ENCODE results near the gene ENPP3. TPM values are rescaled to one million over a fixed set of nuclear protein-coding genes. Genes with fewer than 3 reads are reported as not detected.

The ENPP3 gene
- polyA plus RNA-seq, 4 donors, result 7.2 to 12.6 (median 10.5) TPM

- no peak for DNase-seq (ENCODE audit: low read depth in 4 of 4, low spot score in 2 of 4)
Observed at GRCh38 chr6:131762984-131763383, 125.9 kb downstream of the ENPP3 start.

DNA sequence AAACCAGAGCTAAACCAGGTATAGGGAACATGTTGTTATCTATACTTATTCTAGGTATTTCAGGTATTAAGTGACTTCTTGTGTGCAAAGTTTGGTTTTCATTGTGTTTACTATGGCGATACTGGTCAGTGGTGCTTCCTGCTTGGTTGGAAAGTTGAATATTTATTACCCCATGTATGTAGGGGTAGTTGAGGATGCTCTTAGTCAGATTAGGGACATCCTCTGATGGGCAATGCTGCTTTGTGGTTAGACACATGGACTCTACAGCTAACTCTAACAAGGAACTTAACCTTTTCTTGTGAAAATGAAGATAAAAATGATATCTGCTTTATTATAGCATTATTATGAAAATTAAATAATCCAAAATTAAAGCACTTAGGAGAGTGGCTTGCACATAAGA is 126.6 kb downstream of the ENPP3 start:
- DNase-seq (ENCODE audit: low read depth in 4 of 4, low spot score in 2 of 4), result no peak

GRCh38 chr6:131764350-131764749 is 127.2 kb downstream of the ENPP3 start:
- no peak for DNase-seq (ENCODE audit: low read depth in 4 of 4, low spot score in 2 of 4)

- DNase-seq (ENCODE audit: low read depth in 4 of 4, low spot score in 2 of 4), result no peak
Observed at GRCh38 chr6:131765081-131765803, 128.1 kb downstream of the ENPP3 start.

GRCh38 chr6:131765804-131766135 is 128.7 kb downstream of the ENPP3 start:
- DNase-seq (ENCODE audit: low read depth in 4 of 4, low spot score in 2 of 4), result no peak

GRCh38 chr6:131766631-131767030 is 129.5 kb downstream of the ENPP3 start:
- DNase-seq (ENCODE audit: low read depth in 4 of 4, low spot score in 2 of 4), result no peak

GRCh38 chr6:131768964-131769363 is 131.9 kb downstream of the ENPP3 start:
- DNase-seq (ENCODE audit: low read depth in 4 of 4, low spot score in 2 of 4), result no peak

GRCh38 chr6:131769385-131770141 is 132.5 kb downstream of the ENPP3 start:
- DNase-seq (ENCODE audit: low read depth in 4 of 4, low spot score in 2 of 4), result no peak

DNA sequence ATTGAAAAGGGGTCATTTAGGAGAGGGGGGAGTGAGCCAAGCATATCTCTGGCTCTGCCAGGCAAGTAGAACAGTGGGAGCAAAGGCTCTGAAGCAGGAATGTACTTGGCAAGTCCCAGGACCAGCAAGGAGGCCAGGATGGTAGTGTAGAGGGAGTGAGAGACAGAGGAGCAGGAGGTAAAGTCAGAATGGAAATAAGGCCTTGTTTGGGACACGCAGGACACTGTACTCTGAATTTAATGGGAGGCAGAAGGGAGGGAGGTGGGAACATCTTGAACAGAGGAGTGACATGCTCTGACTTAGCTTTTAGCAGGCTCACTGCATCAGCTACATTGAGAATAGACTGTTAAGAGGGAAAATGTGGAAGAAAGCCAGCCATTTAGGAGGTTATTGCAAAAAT is 133.7 kb downstream of the ENPP3 start:
- no peak for DNase-seq (ENCODE audit: low read depth in 4 of 4, low spot score in 2 of 4)

GRCh38 chr6:131773284-131773950 is 136.3 kb downstream of the ENPP3 start:
- DNase-seq (ENCODE audit: low read depth in 4 of 4, low spot score in 2 of 4), result no peak

DNA sequence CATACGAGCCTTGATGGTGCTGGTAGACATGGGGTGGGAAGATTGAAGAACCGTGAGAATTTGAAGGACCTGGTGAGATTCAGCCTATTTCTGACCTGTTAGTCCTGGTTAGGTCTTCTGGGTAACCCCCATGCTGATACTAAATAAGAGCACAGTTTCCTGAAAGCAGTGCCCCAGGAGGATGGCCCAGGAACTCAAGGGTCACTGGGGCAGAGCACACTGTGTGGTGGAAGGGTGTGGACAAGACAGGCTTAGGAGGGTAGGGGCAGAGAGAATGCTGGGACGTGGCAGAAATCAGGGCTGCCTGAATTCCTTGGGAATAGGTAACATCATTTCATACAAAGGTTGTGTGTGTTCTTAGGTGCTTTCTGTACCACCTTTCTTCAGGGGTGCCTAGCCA is 138.8 kb downstream of the ENPP3 start:
- DNase-seq (ENCODE audit: low read depth in 4 of 4, low spot score in 2 of 4), result no peak

DNA sequence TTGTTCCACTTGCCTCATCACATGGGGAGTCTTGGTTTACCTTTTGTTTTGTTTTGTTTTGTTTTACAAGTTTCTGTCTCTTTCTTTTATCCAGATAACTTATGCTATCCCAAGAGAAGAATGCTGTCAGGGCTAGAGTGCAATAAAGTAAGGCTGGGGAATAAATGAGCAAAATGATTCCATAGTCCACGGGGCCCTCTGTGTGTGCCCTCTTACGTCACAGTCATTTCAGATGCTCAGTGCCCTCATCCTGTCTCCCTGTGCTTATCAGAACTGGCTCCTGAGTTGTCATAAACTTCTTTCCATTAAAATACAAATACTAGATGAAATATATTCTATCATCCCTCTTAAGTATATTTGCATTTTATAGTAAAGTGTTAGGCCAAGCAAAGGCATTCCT is 139.9 kb downstream of the ENPP3 start:
- no peak for DNase-seq (ENCODE audit: low read depth in 4 of 4, low spot score in 2 of 4)

DNA sequence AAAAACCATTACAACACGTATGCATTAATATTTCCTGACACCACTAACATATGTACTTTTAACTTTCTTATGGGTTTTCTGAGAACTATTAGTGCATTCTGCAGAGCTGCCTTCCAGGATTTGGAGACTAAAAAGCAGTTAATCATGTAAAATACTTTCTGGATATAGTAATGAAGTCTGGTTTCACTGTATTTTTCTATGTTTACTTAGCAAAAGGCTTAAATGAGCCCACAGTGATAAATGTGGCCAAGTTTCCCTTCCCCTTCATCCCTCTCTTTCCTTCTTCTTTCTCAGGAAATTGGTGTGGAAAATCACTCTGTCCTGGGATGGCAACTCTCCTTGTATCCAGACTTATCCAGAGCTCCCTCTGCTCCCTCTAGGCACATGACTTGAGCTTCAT is 141.1 kb downstream of the ENPP3 start:
- no peak for DNase-seq (ENCODE audit: low read depth in 4 of 4, low spot score in 2 of 4)

DNA sequence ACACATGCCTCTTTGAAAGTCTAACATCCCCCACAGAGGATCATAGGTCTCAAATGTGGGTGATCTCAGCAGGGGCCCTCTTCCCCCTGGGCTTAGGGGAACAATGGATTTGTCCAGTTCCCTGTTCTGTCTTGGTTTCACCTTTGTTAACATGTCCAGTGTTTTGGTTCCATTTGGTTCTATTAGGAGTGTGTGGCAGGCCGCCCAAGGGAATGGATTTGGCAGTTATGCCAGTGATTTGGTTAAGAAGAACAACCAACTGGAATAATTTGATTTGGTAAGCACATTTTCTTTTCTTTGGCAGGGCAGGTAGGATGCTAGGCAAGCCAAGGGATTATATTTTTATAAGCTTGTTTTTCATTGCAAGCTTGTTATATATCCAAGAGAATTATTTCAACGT is 142.2 kb downstream of the ENPP3 start:
- DNase-seq (ENCODE audit: low read depth in 4 of 4, low spot score in 2 of 4), result no peak

DNA sequence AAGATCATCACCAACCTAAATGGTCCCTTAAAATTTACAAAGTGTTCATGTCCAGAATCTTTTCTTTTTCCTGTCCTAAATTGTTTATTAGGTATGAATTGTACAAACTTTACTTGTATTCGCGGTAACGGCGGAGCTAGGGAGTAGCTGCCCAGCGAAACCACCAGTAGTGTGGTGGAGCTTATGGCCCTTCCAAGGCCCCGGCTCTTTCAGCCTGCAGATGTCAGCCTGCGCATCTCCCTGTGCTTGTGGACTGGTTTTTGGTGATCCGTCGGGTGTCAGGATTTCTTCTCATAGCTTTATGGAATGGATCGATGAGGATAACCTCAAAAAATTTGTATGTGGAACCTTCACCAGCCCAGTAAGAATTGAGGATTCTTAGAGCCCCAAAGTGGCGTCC is 143.5 kb downstream of the ENPP3 start:
- no peak for DNase-seq (ENCODE audit: low read depth in 4 of 4, low spot score in 2 of 4)

GRCh38 chr6:131781687-131782086 is 144.6 kb downstream of the ENPP3 start:
- no peak for DNase-seq (ENCODE audit: low read depth in 4 of 4, low spot score in 2 of 4)

- no peak for DNase-seq (ENCODE audit: low read depth in 4 of 4, low spot score in 2 of 4)
Observed at GRCh38 chr6:131782764-131783163, 145.7 kb downstream of the ENPP3 start.

DNA sequence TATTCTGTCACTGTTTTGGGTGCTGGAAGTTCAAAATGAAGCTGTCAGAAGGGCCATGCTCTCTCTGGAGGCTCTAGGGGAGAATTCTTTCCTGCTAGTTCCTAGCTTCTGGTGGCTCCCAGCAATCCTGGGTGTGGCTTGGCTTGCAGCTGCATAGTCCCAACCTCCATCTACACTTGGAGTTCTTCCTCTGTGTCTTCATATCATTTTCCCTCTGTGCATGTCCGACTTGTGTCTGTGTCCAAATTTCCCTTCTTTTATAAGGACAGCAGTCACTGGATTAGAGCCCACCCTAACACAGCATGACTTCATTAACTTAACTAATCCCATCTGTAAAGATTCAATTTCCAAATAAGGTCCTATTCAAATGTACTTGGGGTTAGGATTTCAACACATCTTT is 147.5 kb downstream of the ENPP3 start:
- DNase-seq (ENCODE audit: low read depth in 4 of 4, low spot score in 2 of 4), result no peak

DNA sequence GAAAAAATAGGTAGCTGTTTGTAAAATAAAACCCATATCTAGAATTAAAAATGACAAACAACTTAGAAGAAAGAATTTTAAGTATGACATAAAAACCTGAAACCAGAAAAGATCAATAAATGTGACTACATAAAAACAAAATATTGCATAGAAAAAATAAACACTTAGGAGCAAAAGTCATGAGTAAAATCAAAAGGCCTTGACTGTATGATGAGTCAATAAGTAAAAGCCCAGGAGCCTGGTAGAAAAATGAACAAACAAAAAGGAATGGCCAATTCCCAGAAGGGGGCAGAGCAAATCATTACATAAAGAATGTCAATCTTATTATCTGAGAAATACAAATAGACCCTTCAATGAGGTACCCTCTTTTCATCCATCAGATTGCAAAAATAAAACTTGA is 150.0 kb downstream of the ENPP3 start:
- DNase-seq (ENCODE audit: low read depth in 4 of 4, low spot score in 2 of 4), result no peak

DNA sequence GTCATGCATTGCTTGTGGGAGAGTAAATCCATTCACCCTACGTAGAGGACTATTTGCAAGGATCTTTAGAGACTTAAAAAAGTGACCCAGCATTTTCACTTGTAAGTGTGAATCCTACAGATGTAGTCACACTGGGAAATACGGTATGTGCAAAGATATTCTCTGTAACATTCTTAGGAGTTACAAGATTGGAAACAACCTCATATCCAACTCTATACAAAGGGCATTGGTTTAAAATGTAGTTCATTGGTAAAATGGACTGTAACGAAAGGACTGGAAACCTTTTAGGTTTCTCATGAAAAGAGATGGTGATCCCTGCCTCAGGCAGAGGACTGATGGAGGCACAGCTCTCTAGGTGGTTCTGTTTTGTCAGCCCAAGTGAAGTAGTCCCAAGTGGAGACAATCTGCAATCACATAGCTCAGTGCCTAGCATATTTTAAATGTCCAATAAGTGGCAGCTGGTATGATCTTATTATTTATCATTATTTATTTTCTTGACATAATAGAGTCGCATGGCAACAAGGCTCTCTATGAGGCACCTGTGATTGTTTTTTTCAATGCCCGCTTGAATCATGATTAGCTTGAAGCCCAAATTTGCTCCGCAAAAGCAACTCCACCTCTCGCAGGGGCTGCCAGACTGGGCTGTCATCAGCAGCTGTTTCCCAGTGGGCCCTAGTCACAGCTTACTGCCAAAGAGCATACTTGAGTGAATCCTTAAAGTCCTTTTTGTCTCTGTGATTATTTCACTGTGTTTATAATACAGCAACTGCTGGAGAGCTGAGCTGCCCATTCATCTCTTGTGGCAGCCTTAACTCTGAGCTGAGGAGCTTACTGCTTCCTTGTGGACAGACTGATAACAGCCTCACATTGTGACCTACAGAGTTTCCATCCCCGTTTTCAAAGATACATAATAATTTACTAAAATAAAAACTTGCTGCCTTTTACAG is 150.9 kb downstream of the ENPP3 start:
- DNase-seq (ENCODE audit: low read depth in 4 of 4, low spot score in 2 of 4), result no peak

GRCh38 chr6:131789219-131789618 is 152.1 kb downstream of the ENPP3 start:
- no peak for DNase-seq (ENCODE audit: low read depth in 4 of 4, low spot score in 2 of 4)

All from left renal cortex interstitium (tissue), 4 donors.